Pancreas (tissue), 10 donors: Measurements from ENCODE around the gene REPS2. TPM values are rescaled to one million over a fixed set of nuclear protein-coding genes. Genes with fewer than 3 reads are reported as not detected.

Source experiments
- ATAC-seq, 4 donors: fragments of 200-7000 bp; cut with Tn5 transposase; one replicate each; pipeline versions ENCODE4 v1.8.0 to v1.9.1; 2020; ENCODE audit warnings: mild to moderate bottlenecking in 4 of 4, moderate library complexity in 4 of 4
- DNase-seq, 6 donors: peaks; one replicate each; pipeline ENCODE4 v3.0.0-alpha.2; 2020
- FAIRE-seq: peaks from 2 replicates; lab custom pipeline; 2012; peaks lifted over from hg19 to GRCh38; lab: Jason Lieb, UNC
- H3K27ac ChIP-seq, 4 donors: fragments of 200-600 bp; sonication (generic); 1 replicate in 3 of 4; 2 replicates in 1 of 4; pipeline versions ENCODE4 v1.5.0 to v1.8.0; 2020
- H3K27me3 ChIP-seq, 4 donors: fragments of 200-600 bp; one replicate each; pipeline ENCODE4 v1.8.0; 2021
- H3K36me3 ChIP-seq, 3 donors: fragments of 200-600 bp; sonication (generic) in 1 of 3; one replicate each; pipeline versions ENCODE4 v1.5.0 to v1.8.0; 2020 to 2021
- H3K4me1 ChIP-seq, 3 donors: fragments of 200-600 bp; one replicate each; pipeline ENCODE4 v1.8.0; 2021
- H3K4me3 ChIP-seq, 4 donors: fragments of 200-600 bp; sonication (generic) in 2 of 4; one replicate each; pipeline versions ENCODE4 v1.5.0 to v1.8.0; 2020 to 2021
- H3K9me3 ChIP-seq, 4 donors: fragments of 200-600 bp; one replicate each; pipeline ENCODE4 v1.8.0; 2021
- CTCF ChIP-seq, 4 donors: fragments of 200-600 bp; sonication (generic) in 3 of 4; IDR thresholded peaks; one replicate each; pipeline versions ENCODE4 v1.5.0 to v1.8.0; 2021; ENCODE audit warnings: antibody characterized with exemption in 4 of 4
- WGBS, 2 donors: extraction: QIAGEN DNeasy Blood & Tissue Kit; methylation state at CpG; one replicate each; pipeline ENCODE4 v1.1.7; 2013; 5-methylcytosine and 5-hydroxymethylcytosine counted together
- intact Hi-C, 3 donors: fragments of 100-400 bp; cut with DNase I; formaldehyde crosslinking; loops; one replicate each; pipeline versions ENCODE4 v1.11.1 to v1.14.2; 2022
- polyA plus RNA-seq, 2 donors: library from polyadenylated mRNA; stranded (reverse); fragments of 200-250 nt; gene quantifications; one replicate each; pipeline ENCODE4 v1.2.3, GENCODE V29; 2013
- total RNA-seq, 6 donors: library from RNA; stranded (reverse); fragmentation: NEBNext Ultra II Directional in 4 of 6; extraction: Animal tissue kit (Norgen Biotek cat#: 25700) in 4 of 6; gene quantifications; one replicate each; pipeline versions ENCODE4 v1.2.1 to v1.2.4, GENCODE V29; 2021 to 2023
- donor health status: healthy with polysubstance abuse.
- donor health status: DM: no; HTN: no; CAD: no; lungs with moderate emphysema.
- donor health status: DM: no; HTN: no; CAD: no.
- donor health status: control.
- donor health status: control.
- donor health status: Bipolar disorder and iron deficiency.
- donor health status: DM: yes; HTN: yes; CAD: no.
- donor health status: DM: no; HTN: no; CAD: no.
- donor health status: DM: no; HTN: no; CAD: no.
- donor health status: DM: yes; HTN: yes; CAD: no.

Gene REPS2
- total RNA-seq: 10 to 100 TPM; 14.2 to 29.3 (median 18.7) TPM
- 1 to 10 TPM; 5.2 to 7.1 TPM for polyA plus RNA-seq

- no peak for FAIRE-seq
- ATAC-seq: peak; percentile 97 to 99 (median 98)
- Histone ChIP-seq H3K9me3 (no peaks in the 10 kb centered on the region), H3K27ac (peak within 1 kb of the TSS; percentile 35 to 68 (median 53)), H3K27me3 (no peaks in the 10 kb centered on the region), H3K4me1 (no peaks in the 10 kb centered on the region), H3K4me3 (peak within 1 kb of the TSS; percentile 42 to 64 (median 55)), H3K36me3 (no peaks in the 10 kb centered on the region)
- DNase-seq: peak; percentile 85 to 94 (median 91)
- intact Hi-C loops: no loop called here
- no peak for TF ChIP-seq CTCF (IDR thresholded peaks at IDR 0.05)
- WGBS, 2 donors: 0 to 28% methylated on average over 27 to 69 of the region's 71 CpGs
Measured at GRCh38 chrX:16946361-16946964, at the start of gene REPS2. Gene REPS2, plus strand, starts transcription at chrX:16946658. Its CDS starts 204 bp downstream, at chrX:16946862.

GRCh38 chrX:16897445-16897844, 49.0 kb upstream of the REPS2 start:
- intact Hi-C loops: no loop called here
- Histone ChIP-seq H3K27me3 (peaks cover 0 to 33% (median 2%) of the 10 kb centered on the region in 4 donors), H3K36me3 (no peaks in the 10 kb centered on the region), H3K9me3 (no peaks in the 10 kb centered on the region), H3K4me1 (no peaks in the 10 kb centered on the region), H3K4me3 (no peak overlapping the region), H3K27ac (no peak overlapping the region)
- ATAC-seq (no peak), FAIRE-seq (no peak), DNase-seq (no peak)
- 76 to 84% methylated on average over 2 of the region's 2 CpGs for WGBS, 2 donors
- TF ChIP-seq CTCF (IDR thresholded peaks at IDR 0.05): no peak

GRCh38 chrX:16903274-16904022, 43.0 kb upstream of the REPS2 start:
- H3K4me1 ChIP-seq: no peaks in the 10 kb centered on the region
- H3K9me3 ChIP-seq: no peaks in the 10 kb centered on the region
- H3K4me3 ChIP-seq: no peak overlapping the region
- no peaks in the 10 kb centered on the region for H3K36me3 ChIP-seq
- H3K27ac ChIP-seq: no peak overlapping the region
- intact Hi-C loops: no loop called here
- ATAC-seq (no peak), DNase-seq (no peak), FAIRE-seq (no peak)
- TF ChIP-seq CTCF (IDR thresholded peaks at IDR 0.05): no peak
- peaks cover 0 to 17% (median 2%) of the 10 kb centered on the region in 4 donors for H3K27me3 ChIP-seq
- WGBS, 2 donors: 74 to 78% methylated on average over 8 of the region's 8 CpGs

GRCh38 chrX:16910376-16910775, 36.1 kb upstream of the REPS2 start:
- H3K4me1 ChIP-seq: no peaks in the 10 kb centered on the region
- FAIRE-seq (no peak), ATAC-seq (no peak), DNase-seq (no peak)
- no peak overlapping the region for H3K4me3 ChIP-seq
- intact Hi-C loops: no loop called here
- H3K9me3 ChIP-seq: no peaks in the 10 kb centered on the region
- whole genome bisulfite sequencing, 2 donors: 66 to 90% methylated on average over 1 of the region's 1 CpG
- no peak overlapping the region for H3K27ac ChIP-seq
- peaks cover 0 to 10% (median 2%) of the 10 kb centered on the region in 4 donors for H3K27me3 ChIP-seq
- no peak for TF ChIP-seq CTCF (IDR thresholded peaks at IDR 0.05)
- H3K36me3 ChIP-seq: no peaks in the 10 kb centered on the region
